Caco-2 (cell line): Measurements from ENCODE around the gene SNX24. TPM values are rescaled to one million over a fixed set of nuclear protein-coding genes. Genes with fewer than 3 reads are reported as not detected.

Experiments
- BruUV-seq: library from RNA; stranded (reverse); fragments of 400-500 nt; replicated peaks from 2 replicates; lab custom pipeline; 2021; lab: Mats Ljungman, UMichigan
- CTCF ChIA-PET: fragments of 300-600 bp; sonication (Branson Sonifier 250); formaldehyde crosslinking; loops from one replicate; lab custom pipeline; 2022; ENCODE audit warnings: antibody characterized with exemption; lab: Charles Lee
- POLR2A ChIA-PET: fragments of 300-600 bp; sonication (Branson Sonifier 250); formaldehyde crosslinking; loops from one replicate; lab custom pipeline; 2022; ENCODE audit warnings: antibody characterized with exemption; lab: Charles Lee
- DNase-seq, 2 experiments: peaks; one replicate each; pipeline versions ENCODE4 v3.0.0 to v3.0.0-alpha.2; 2020 to 2022
- H3K27me3 ChIP-seq: replicated peaks from 2 replicates; pipeline ENCODE4 v1.6.0; 2011; ENCODE audit warnings: low read length; ENCODE audit not compliant: control insufficient read depth, insufficient read depth
- H3K36me3 ChIP-seq: 2 replicates; pipeline ENCODE4 v1.5.1; 2011; ENCODE audit warnings: low read length; ENCODE audit not compliant: control insufficient read depth, insufficient read depth
- H3K4me1 ChIP-seq: fragments of 250-450 bp; sonication (Bioruptor Pico); 2 replicates; pipeline ENCODE4 v1.5.1; 2020; ENCODE audit warnings: mild to moderate bottlenecking
- H3K4me3 ChIP-seq: 2 replicates; pipeline ENCODE4 v1.5.1; 2011; ENCODE audit warnings: low read depth, mild to moderate bottlenecking, control low read depth, low read length
- H3K9me3 ChIP-seq: fragments of 250-450 bp; sonication (Bioruptor Pico); 2 replicates; pipeline ENCODE4 v1.5.1; 2020; ENCODE audit warnings: mild to moderate bottlenecking, moderate library complexity
- H3K27ac Mint-ChIP-seq: one replicate; pipeline ENCODE4 v1.8.0; 2022; ENCODE audit warnings: mixed read lengths; ENCODE audit not compliant: unreplicated experiment
- H3K27me3 Mint-ChIP-seq: one replicate; pipeline ENCODE4 v1.8.0; 2022; ENCODE audit warnings: mixed read lengths; ENCODE audit not compliant: insufficient read depth, unreplicated experiment
- H3K36me3 Mint-ChIP-seq: one replicate; pipeline ENCODE4 v1.8.0; 2022; ENCODE audit warnings: mild to moderate bottlenecking, mixed read lengths; ENCODE audit not compliant: insufficient read depth, unreplicated experiment
- H3K4me1 Mint-ChIP-seq: one replicate; pipeline ENCODE4 v1.8.0; 2022; ENCODE audit warnings: low read depth, mixed read lengths; ENCODE audit not compliant: unreplicated experiment
- H3K4me3 Mint-ChIP-seq: one replicate; pipeline ENCODE4 v1.8.0; 2022; ENCODE audit warnings: mild to moderate bottlenecking, moderate library complexity, mixed read lengths; ENCODE audit not compliant: unreplicated experiment
- H3K9me3 Mint-ChIP-seq: one replicate; pipeline ENCODE4 v1.8.0; 2022; ENCODE audit warnings: mixed read lengths; ENCODE audit not compliant: unreplicated experiment
- CTCF ChIP-seq, 2 experiments: fragments of 200-600 bp in 1 of 2; IDR thresholded peaks; 1 replicate in 1 of 2; 2 replicates in 1 of 2; pipeline versions ENCODE4 v1.5.1 to v1.8.0; 2011 to 2022; ENCODE audit warnings: antibody characterized with exemption in 1 of 2, control low read depth in 1 of 2, inconsistent platforms in 1 of 2, low read depth in 1 of 2, low read length in 1 of 2, mild to moderate bottlenecking in 1 of 2, moderate library complexity in 1 of 2; ENCODE audit not compliant: insufficient read depth in 1 of 2, severe bottlenecking in 1 of 2, unreplicated experiment in 1 of 2
- intact Hi-C: fragments of 100-400 bp; cut with micrococcal nuclease; formaldehyde crosslinking; loops from one replicate; pipeline ENCODE4 v1.10.0; 2022; ENCODE audit not compliant: unreplicated experiment
- total RNA-seq: library from RNA; stranded (reverse); gene quantifications from 2 replicates; pipeline ENCODE4 v1.2.3, GENCODE V29; 2022

Gene SNX24
- total RNA-seq, 1 experiment from 2014 or later, result 38.4 TPM

DNA sequence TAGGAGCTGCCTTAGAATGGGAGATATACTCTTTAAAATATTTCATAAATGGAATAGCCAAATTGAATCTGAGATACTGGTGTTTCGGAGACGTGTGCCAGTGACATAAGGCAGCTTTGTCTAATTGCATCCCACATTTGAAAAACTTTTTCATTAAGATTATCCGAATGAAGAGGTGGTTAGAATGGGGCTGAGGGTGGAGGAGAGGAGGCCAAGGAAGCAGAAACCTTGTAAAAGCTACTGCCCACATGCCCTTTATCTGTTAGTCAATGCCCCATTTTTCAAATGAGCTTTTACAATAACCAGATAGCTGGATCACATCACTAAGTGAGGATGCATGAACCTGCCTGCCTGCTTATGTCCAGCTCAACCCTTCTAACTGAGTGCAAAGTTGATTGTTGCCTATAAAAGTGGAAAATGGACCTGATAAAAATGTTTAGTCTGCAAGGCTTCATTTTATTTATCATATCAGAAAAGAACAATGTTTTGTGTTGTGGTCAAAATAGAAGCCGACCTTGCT is 34.8 kb downstream of the SNX24 start:
- DNase-seq, result no peak

DNA sequence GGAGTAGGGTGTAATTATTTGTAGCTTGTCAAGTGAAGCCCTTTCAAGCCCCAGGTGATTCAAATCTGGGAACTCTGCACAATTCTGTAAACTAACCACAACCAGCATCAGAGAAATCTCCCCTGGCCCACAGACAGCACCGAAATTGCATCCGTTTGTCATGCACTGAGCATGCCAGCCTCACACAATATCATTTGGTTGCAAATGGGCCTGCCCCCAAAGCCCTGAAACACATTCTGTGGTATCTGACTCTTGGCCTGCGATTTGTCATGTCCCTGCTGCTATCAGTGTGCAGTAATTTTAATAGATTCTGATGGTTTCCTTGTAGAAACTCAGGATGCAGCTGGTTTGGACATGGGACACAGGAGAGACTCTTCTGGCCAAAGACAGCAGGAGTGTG is 35.3 kb downstream of the SNX24 start:
- H3K27ac Mint-ChIP-seq, result no peak overlapping the region
- intact Hi-C loops, result no loop called here

More for the DNA sequence above, 34.8 kb downstream of the SNX24 start:
- Mint-ChIP-seq H3K4me3 (no peak overlapping the region), H3K36me3 (peaks cover 13% of the 10 kb centered on the region), H3K27me3 (no peaks in the 10 kb centered on the region), H3K27ac (no peak overlapping the region), H3K9me3 (no peaks in the 10 kb centered on the region), H3K4me1 (no peaks in the 10 kb centered on the region)
- Histone ChIP-seq H3K9me3 (no peaks in the 10 kb centered on the region), H3K4me3 (no peak overlapping the region), H3K27me3 (no peaks in the 10 kb centered on the region), H3K36me3 (no peaks in the 10 kb centered on the region), H3K4me1 (no peaks in the 10 kb centered on the region)
- CTCF ChIA-PET, result no interaction called here
- BruUV-seq, result no TSS peak
- POLR2A ChIA-PET, result no interaction called here
- no peak for TF ChIP-seq CTCF (IDR thresholded peaks at IDR 0.05; ENCODE audit: insufficient read depth in 1 of 2, low read depth in 1 of 2, low read length in 1 of 2, severe bottlenecking in 1 of 2, unreplicated experiment in 1 of 2)
- intact Hi-C loops, result no loop called here

GRCh38 chr5:122882831-122883230 is 37.4 kb downstream of the SNX24 start:
- Histone ChIP-seq H3K36me3 (no peaks in the 10 kb centered on the region), H3K4me1 (no peaks in the 10 kb centered on the region), H3K27me3 (no peaks in the 10 kb centered on the region), H3K9me3 (no peaks in the 10 kb centered on the region), H3K4me3 (no peak overlapping the region)
- H3K36me3 Mint-ChIP-seq, result peaks cover 7% of the 10 kb centered on the region
- TF ChIP-seq CTCF (IDR thresholded peaks at IDR 0.05; ENCODE audit: insufficient read depth in 1 of 2, low read depth in 1 of 2, low read length in 1 of 2, severe bottlenecking in 1 of 2, unreplicated experiment in 1 of 2), result no peak
- ChIA-PET POLR2A (no interaction called here), CTCF (no interaction called here)
- intact Hi-C loops, result no loop called here
- H3K4me3 Mint-ChIP-seq, result no peak overlapping the region
- BruUV-seq, result no TSS peak
- H3K9me3 Mint-ChIP-seq, result no peaks in the 10 kb centered on the region
- no peak overlapping the region for H3K27ac Mint-ChIP-seq
- no peaks in the 10 kb centered on the region for H3K4me1 Mint-ChIP-seq
- DNase-seq, result no peak
- no peaks in the 10 kb centered on the region for H3K27me3 Mint-ChIP-seq

More for the DNA sequence above, 35.3 kb downstream of the SNX24 start:
- no TSS peak for BruUV-seq
- no peaks in the 10 kb centered on the region for H3K4me1 Mint-ChIP-seq
- TF ChIP-seq CTCF (IDR thresholded peaks at IDR 0.05; ENCODE audit: insufficient read depth in 1 of 2, low read depth in 1 of 2, low read length in 1 of 2, severe bottlenecking in 1 of 2, unreplicated experiment in 1 of 2), result no peak
- H3K36me3 Mint-ChIP-seq, result peaks cover 13% of the 10 kb centered on the region
- H3K27me3 Mint-ChIP-seq, result no peaks in the 10 kb centered on the region
- ChIA-PET CTCF (no interaction called here), POLR2A (no interaction called here)
- H3K4me3 Mint-ChIP-seq, result no peak overlapping the region
- no peak for DNase-seq
- Histone ChIP-seq H3K9me3 (no peaks in the 10 kb centered on the region), H3K4me3 (no peak overlapping the region), H3K4me1 (no peaks in the 10 kb centered on the region), H3K27me3 (no peaks in the 10 kb centered on the region), H3K36me3 (no peaks in the 10 kb centered on the region)
- H3K9me3 Mint-ChIP-seq, result no peaks in the 10 kb centered on the region
